ENCODE measurements around the gene HOXB5.

Gene HOXB5

GRCh38 chr17:48556576-48557401, 36.8 kb downstream of the HOXB5 start:
- no peak for DNase-seq

GRCh38 chr17:48556229-48556575, 37.4 kb downstream of the HOXB5 start:
- no peak for DNase-seq

GRCh38 chr17:48555258-48556228, 38.0 kb downstream of the HOXB5 start:
- DNase-seq = no peak

GRCh38 chr17:48554412-48555257, 38.9 kb downstream of the HOXB5 start:
- DNase-seq = no peak

GRCh38 chr17:48553826-48554225, 39.8 kb downstream of the HOXB5 start:
- no peak for DNase-seq

- DNase-seq = no peak
Measured at GRCh38 chr17:48553190-48553547, 40.4 kb downstream of the HOXB5 start.

DNA sequence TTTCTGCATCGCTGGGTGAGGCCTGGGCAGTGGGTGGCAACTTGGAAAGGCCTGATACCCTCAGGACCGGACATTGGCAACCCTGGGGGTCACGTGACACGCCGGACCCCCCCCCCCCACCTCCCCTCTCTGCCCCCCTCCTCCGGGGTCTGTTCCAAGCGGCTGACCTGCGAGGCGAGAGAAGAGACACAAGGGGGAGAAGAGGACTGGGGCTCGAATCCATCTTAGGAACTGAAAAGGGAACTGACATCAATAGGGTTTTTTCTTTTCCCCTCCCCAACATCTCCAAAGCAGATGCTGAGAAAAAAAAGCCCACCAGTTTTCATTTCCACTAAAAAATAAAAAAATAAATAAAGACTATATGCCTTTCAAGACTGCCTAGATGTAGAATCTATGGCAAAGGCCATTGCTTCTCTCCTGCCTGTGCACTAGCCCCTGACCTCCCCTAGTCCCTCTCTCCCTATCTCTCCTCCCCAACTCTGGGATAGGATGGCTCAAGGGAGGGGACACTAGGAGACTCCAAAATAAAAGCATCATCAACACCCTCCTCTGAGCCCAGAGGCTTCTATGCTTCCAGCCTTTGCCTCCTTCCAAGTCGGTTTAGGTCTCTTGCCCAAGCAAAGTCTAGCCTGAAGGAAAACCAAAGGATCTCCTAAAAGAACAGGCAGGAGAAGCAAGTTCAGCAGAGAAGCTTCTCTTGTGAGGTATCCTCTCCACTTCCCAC, 41.0 kb downstream of the HOXB5 start:
- no peak for DNase-seq

GRCh38 chr17:48551596-48552465, 41.7 kb downstream of the HOXB5 start:
- DNase-seq = no peak

DNA sequence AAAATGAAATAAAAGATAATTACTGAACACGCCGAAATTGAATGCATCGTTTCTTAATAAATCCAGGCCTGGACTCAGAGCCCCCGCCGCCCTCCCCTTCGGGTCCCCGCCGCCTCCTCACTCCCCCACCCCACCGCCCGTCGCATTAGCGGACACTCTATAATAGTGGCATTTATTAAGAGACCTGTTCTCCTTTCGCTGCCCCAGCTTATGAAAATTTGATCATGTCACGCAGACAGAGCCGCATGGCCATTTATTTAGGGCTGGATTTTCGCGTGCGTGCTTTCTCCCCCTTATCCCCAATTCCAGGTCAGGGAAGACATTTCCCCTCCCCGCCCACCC, 42.4 kb downstream of the HOXB5 start:
- no peak for DNase-seq

DNA sequence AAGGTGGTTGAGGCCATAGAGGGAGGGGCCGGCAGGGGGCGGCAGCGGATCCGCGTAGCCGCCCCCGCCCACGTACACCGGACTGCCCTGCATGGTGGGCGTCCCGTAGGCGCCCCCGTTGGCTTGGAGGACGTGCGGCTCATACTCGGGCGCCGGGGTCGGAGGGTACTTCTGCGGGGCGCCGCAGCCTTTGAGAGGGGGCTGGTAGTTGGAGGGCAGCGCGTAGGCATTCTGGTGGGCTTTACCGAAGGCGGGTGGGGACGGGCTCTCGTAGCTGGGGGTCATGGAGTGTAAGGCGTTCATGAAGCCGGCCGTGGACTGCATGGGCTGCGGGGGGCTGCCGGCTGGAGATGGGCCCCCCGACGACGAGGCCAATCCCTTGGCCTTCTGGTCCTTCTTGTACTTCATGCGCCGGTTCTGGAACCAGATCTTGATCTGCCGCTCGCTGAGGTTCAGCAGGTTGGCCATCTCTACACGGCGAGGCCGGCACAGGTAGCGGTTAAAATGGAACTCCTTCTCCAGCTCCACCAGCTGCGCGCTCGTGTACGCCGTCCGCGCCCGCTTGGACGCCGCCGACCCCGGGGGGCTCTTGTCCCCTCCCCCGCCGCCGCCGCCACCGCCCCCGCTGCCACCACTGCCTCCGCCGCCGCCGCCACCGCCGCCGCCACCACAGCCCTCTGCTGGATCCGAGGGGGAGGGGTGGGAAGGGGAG, 42.9 kb downstream of the HOXB5 start:
- DNase-seq = no peak

DNA sequence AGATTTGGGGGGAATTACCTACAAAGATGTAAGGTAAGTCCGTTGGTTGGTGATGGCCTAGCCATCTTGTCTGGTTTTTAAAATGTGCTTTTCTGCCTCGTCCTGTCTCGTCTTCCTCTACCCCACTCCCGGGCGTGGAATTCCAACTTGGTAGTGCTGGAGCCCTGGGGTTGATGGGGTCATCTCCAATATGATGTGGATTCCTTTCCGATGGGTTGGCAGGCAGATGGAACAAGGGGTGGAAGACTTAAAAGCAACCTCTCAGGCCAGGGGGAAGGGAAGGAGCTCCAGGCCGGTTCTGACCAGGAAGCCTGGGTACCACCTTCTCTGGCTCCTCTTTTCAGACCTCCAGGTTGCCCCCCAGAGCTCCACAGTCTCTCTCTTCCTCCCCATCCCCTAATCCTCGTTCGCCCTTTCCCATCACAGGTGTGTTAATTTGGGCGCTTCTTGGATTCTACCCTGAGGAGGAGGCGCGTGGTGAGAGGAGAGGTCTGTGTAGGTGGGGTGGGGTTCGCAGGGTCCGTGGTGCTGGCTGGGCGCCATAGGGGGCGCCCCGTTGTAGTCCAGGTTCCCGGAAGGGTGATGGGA, 43.6 kb downstream of the HOXB5 start:
- DNase-seq = no peak

DNA sequence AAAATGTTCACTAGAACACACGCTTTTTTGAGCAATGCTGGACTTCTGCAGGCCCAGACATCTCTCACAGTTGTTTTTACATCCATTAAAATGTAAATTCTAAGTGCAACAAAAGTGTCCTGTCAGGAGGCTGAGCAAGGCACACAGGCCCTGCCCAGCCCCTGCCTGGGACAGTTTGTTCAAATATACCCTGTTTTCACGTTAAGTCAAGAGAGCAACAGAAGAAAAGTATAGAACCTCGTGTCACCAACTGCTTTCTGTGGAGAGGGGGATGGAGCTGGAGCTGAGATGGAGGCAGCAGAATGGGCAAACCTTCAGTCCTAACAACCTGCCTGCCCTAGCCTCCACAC, 44.3 kb downstream of the HOXB5 start:
- no peak for DNase-seq

- no peak for DNase-seq
Measured at GRCh38 chr17:48548523-48549280, 44.9 kb downstream of the HOXB5 start.

DNA sequence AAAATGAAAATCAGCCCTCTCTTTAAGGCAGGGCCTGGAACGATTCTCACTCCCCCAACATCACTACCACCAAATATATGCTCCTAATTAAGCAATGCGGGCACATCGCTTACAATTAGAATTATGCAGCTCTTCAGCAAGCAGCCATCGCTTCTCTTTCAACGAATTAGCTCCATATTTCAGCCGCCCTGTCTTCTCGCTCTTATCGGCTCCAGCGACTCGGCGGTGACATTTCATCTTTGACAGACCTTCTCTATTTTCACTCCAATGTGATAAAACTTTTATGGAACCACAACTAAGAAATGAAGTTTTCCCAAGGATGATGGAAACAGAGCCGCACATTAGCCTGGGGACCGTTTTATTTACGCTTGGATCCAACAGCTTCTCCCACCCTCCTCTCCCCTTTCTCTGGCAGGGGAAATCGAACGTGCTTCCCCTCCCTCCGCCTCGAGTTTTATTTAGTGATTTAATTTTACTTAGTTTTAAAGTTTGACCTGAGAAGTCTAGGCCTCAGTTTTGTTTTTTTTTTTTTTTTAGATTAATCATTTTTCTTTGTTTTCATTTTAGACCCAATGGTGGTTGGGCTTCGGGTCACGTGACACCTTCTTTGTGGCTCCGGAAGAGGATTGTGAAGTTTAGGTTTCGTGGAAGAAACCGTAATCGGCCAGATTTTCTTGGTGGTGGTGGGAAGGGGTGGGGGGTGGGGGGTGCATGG, 45.6 kb downstream of the HOXB5 start:
- DNase-seq = no peak

DNA sequence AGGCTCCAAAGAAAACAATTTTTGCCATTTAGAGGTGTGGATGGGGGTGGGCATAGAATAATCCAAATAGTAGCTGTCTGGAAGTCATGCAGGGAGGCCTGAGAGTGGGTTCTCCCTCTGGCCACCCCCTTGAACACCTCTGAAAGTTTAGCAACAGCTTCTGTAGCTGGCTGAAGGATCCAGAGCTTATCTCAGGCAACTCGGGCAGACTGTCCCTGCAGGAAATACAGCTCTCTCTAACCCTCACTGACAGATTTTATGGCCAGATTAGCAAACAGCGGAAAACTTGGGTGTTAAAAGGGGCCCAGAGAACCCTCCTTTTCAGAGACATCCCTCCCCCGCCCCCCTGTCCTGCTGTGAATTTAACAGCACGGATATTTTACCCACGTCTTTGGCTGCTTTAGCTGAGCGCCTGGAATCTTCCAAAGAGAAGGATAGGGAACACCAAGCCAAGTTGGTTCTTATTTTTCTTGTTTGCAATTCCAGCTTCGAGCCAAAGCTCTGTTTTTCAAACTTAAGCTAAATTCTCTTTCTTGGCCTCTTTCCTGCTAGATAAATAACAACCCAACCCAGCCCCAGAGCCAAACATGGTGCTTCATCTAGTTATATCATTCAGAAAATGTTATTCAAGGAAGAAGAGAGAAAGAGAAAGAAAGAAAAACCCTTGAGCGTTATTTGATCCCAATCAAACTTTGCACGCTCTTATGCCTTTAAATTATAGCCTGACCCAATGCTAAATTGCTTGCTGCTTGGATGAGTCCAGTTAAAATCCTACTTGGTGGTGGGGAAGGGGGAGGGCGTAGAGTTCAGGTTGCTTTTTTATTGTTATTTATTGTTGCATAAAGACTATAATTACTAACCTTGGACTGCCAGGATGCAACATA, 46.4 kb downstream of the HOXB5 start:
- no peak for DNase-seq

DNA sequence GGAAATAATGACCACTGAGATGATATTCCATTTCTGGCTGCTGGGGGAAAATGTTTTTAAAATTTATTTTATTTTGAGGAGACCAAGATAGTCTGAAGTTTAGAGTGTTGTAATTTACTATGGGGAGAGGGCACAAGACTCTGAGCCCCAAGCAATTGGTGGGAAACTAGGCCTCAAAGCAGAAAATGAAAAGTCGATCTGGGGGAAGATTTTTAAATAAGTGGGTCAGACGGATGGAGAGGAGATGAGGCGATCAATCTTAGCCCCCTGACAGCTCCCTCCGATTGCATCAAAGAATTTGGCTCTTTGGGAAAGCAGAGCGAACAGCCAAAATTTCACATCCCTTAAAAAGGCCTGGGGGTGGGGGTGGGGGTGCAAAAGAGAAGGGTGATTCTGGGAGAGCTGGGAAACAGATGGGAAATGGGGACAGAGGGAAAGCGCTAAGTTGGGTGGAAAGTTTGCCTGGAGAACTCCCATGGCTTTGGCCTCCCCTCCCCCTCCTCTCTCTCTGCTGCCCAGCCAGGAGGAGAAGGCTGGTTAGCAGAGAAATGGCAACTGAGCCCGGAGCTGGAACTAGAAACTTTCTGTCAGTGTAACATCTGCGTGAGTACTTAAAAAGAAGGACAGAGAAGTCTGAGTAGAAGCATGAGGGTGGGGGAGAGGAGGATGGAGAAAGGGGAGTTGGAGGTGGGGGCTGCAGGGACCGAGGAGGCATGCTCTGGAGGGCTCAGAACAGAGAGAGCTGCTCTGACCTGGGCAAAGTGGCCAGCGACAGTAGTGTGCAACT, 47.2 kb downstream of the HOXB5 start:
- no peak for DNase-seq

GRCh38 chr17:48545539-48545938, 48.0 kb downstream of the HOXB5 start:
- DNase-seq = no peak
